Peyer's patch (tissue), 4 donors: ENCODE measurements around the gene KIF3B.

Experiments used
- CTCF ChIP-seq, 6 experiments: fragments of 450-650 bp in 4 of 6; fragments of 200-600 bp in 2 of 6; sonication (generic) in 1 of 6; IDR thresholded peaks; one replicate each; pipeline ENCODE4 v1.5.1; 2017 to 2019; ENCODE audit warnings: antibody characterized with exemption in 6 of 6, mild to moderate bottlenecking in 3 of 6, moderate library complexity in 1 of 6
- POLR2A ChIP-seq, 2 donors: fragments of 450-650 bp; IDR thresholded peaks; one replicate each; pipeline ENCODE4 v1.5.1; 2017; ENCODE audit warnings: antibody characterized with exemption in 2 of 2, mild to moderate bottlenecking in 2 of 2, moderate library complexity in 2 of 2

GRCh38 chr20:32274359-32274758 is 3.1 kb upstream of the KIF3B start:
- TF ChIP-seq POLR2A (IDR thresholded peaks at IDR 0.05) (no peak), CTCF (IDR thresholded peaks at IDR 0.05) (no peak)
